Stimulated activated CD8-positive, alpha-beta memory T cell treated with anti-CD3 and anti-CD28 coated beads, Interleukin-7, amount 100 ng/mL, for 4 hours (primary cell): ENCODE data around the gene SLC19A1.
"Not testable (repeated sequence)": the region's sequence is repeated elsewhere in the genome, so short reads cannot be mapped to it uniquely, and the experiment has no call there.

Source experiments
- DNase-seq, 2 donors: peaks; one replicate each; pipeline ENCODE4 v3.0.0-alpha.2; 2020; ENCODE audit warnings: low read depth in 2 of 2

The SLC19A1 gene

DNA sequence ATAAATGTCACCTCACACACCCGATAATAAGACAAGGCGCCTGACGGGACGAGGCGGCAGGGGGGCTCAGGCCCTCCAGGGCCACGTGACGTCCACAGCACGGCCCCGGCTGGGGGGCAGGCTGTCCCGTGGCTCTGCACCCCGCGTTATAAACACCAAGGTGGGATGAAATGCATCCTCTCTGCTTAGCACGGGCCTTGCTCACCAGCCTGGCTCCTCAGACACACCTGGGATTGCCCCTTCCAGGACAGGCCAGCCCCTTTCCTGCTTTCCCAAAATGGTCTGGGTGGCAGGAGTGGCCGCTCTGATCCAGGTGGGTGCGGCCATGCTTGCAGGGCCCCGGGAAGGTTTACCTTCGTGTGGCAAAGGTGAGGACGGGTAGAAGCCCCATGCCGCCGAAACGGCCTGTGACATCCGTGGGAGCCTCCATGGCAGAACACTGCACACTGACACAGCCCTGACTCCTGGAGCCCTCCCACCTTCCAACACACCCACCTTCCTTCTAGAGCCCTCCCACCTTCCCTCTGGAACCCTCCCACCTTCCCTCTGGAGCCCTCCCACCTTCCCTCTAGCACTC is 35.9 kb downstream of the SLC19A1 start:
- DNase-seq, result no peak

DNA sequence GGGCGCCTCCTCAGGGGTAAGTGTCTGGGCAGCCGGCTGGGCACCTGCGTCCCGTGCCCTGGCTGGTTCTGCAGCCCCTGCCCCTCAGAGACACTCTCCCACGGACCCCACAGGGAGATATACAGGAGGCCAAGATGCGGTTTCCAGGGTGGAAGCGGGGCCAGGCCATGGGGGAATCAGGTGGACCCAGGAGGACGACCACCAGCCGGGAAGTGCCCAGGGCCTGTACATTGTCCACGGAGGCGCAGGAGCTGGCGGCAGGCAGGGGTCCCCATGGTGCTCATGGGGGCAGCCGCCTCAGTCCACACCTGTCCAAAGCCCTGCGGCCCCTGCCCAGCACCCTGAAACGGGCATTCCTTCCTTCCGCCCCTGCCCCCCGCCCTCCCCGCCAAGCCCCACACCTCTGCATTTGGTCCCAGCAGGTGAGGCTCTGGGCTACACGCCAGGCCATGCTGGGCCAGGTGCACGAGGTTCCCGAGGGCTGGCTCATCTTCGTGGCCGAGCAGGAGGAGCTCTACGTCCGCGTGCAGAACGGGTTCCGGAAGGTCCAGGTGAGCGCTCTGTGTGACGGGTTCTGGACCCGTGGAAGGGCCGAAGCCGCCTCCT is 36.7 kb downstream of the SLC19A1 start:
- no peak for DNase-seq

DNA sequence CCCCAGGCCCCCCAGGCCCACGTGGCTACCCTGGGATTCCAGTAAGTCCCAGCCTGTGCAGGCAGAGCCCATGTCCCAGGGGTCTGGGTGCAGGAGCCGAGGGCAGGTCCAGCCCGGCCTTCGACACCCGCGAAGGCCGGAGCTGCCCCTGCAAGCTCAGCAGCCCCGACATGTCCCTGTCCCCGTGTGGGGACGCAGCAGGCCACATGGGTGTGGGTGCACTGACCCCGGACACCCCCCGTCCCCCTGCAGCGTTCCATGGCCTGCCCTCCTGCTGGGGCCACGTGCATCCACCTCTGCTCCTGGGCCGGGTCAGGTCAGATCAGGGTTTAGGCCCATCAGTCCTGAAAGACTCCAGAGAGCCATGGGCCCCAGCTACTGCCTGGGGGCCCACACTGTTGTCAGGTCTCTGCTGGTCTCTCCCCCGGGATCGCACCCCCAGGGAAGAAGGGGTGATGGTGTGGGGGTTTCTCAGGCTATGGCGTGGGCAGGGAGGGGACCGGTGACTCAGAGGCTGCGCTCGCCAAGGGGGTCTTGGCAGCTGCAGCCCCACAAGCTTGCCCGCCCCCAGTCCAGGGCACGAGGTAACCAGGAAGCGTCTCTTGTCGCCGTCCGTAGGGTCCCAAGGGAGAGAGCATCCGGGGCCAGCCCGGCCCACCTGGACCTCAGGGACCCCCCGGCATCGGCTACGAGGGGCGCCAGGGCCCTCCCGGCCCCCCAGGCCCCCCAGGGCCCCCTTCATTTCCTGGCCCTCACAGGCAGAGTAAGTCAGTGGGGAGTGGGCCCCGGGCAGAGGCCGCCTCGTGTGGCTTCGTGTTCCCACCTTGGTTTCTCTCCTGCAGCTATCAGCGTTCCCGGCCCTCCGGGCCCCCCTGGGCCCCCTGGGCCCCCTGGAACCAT is 37.5 kb downstream of the SLC19A1 start:
- no peak for DNase-seq

DNA sequence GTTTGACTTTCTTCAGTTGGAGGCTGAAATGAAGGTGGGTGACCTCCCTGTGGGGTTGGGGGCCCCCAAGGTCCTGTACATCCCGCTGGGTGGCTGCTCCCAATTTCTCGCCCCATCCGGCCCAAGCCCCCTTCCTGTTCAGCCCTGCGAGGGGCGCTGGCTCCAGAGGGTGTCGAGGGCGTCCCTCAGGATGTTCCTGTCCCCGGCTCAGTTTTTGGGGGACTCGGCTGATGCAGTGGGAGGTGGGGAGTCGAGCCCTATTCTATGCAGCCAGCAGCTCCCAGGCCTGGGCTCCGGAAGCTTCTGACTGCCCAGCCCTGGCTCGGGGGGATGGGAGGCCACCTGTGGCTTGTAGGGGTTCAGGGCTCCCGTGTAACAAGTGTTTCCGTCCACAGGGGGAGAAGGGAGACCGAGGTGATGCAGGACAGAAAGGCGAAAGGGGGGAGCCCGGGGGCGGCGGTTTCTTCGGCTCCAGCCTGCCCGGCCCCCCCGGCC is 38.2 kb downstream of the SLC19A1 start:
- no peak for DNase-seq

DNA sequence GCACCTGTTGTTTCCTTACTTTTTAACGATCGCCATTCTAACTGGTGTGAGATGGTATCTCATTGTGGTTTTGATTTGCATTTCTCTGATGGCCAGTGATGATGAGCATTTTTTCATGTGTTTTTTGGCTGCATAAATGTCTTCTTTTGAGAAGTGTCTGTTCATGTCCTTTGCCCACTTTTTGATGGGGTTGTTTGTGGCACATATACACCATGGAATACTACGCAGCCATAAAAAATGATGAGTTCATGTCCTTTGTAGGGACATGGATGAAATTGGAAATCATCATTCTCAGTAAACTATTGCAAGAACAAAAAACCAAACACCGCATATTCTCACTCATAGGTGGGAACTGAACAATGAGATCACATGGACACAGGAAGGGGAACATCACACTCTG is 39.0 kb downstream of the SLC19A1 start:
- not testable (repeated sequence) for DNase-seq

DNA sequence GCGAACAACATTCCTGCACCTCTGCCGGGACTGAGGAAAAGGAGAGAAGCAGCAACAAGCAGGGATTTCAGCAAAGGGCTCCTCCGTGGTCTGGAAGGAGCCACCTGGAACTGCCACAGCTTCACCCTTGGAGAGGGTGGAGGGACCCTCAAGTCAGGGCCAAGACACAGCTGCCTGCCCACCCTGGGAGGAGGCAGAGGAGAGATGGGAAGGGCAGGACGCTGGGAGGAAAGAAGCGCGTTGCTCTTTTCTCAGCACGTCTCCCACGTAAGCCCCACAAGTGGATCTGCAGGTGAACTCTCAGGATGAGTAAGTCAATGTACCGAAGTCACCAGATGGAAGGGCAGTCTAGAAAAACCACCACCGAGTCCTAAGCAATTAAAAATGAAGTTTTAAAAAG is 39.6 kb downstream of the SLC19A1 start:
- no peak for DNase-seq

DNA sequence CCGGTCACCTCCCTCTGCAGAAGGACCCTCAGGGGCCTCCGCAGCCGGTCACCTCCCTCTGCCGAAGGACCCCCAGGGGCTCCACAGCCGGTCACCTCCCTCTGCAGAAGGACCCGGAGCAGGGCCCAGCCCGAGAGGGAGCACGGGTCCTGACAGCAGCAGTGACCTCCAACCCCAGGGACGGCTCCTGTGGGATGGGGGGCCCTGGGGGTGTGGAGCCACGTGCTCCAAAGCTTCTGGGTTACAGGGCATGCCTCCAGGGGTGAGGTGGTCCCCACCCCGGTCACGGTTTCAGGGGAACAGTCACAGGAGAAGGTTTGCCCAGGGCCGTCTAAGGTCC is 40.3 kb downstream of the SLC19A1 start:
- DNase-seq, result no peak

DNA sequence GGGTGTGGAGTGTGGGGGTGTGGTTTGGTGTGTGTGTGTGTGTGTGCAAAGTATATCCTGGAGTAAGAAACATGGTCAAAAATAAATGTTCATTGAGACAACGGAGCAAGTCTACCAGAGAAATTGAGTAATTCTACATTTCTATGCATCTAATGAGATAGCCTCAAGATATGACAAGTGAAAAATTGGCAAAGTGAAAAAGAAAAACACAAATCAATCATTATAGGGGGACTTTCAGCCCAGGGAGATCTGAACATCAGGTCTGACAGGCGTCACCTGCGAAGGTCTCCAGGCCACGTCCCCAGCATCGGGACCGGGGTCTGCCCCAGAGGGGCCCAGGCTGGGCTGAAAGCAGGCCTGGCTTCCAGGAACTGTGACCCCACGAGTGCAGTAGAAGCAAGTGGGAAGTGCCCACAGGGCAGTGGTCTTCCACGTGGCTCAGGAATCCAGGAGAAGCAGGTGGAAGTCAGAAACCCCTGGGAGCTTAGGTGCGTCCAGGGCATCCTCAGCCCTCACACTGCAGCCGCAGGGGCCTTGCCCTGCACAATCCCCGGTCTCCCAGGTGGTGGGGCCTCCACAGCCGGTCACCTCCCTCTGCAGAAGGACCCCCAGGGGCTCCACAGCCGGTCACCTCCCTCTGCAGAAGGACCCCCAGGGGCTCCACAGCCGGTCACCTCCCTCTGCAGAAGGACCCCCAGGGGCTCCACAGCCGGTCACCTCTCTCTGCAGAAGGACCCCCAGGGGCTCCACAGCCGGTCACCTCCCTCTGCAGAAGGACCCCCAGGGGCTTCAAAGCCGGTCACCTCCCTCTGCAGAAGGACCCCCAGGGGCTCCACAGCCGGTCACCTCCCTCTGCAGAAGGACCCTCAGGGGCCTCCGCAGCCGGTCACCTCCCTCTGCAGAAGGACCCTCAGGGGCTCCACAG is 40.9 kb downstream of the SLC19A1 start:
- not testable (repeated sequence) for DNase-seq

DNA sequence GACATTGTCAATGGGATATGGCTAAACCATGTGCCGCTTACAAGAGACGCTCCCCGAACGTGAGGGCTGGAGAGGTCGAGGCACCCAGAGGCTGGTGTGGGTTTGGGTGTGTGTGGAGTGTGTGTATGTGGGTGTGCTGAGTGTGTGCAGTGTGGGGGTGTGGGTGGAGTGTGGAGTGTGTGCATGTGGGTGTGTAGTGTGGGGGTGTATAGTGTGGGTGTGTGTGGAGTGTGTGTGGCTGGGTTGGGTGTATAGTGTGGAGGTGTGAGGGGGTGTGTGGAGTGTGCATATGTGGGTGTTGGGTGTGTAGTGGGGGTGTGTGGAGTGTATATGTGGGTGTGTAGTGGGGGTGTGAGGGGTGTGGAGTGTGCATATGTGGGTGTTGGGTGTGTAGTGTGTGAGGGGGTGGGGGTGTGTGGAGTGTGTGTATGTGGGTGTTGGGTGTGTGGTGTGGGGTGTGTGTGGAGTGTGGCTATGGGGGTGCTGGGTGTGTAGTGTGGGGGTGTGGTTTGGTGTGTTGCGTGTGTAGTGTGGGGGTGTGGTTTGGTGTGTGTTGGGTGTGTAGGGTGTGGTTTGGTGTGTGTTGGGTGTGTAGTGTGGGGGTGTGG is 42.2 kb downstream of the SLC19A1 start:
- no peak for DNase-seq

DNA sequence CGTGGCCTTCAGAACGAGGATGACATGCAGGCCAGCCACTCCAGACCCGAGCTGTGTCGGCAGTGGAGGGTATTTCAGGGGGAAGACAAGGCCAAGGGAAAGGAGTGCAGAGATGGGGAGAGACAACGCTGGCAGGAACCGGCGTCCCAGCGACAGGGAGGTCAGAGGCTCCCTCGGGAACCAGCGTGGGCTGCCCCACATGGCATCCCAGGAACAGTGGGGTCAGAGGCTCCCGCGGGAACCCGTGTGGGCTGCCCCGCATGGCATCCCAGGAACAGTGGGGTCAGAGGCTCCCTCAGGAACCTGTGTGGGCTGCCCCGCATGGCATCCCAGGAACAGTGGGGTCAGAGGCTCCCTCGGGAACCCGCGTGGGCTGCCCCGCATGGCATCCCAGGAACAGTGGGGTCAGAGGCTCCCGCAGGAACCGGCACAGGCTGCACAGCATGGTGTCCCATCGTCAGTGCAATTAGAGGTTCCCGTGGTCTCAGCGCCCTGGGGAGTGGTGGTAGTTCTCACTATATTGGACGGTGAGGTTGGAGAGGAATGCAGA is 43.0 kb downstream of the SLC19A1 start:
- DNase-seq, result no peak

DNA sequence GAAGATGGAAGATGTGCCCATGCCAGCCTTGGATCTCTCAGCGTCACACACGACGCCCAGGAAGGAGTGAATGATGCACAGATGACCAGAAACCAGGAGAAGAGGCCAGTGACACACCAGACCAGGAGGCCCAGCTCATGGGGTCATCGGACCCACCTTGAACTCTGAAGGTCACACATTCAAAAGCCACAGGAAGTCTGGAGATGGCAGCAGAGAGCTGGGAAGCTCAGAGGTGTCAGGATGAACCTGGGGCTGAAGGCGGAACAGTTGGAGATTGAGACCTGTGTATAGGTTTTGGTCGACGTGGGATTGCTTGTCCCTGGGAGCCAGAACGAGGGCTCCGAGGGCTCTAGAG is 43.6 kb downstream of the SLC19A1 start:
- DNase-seq, result no peak

DNA sequence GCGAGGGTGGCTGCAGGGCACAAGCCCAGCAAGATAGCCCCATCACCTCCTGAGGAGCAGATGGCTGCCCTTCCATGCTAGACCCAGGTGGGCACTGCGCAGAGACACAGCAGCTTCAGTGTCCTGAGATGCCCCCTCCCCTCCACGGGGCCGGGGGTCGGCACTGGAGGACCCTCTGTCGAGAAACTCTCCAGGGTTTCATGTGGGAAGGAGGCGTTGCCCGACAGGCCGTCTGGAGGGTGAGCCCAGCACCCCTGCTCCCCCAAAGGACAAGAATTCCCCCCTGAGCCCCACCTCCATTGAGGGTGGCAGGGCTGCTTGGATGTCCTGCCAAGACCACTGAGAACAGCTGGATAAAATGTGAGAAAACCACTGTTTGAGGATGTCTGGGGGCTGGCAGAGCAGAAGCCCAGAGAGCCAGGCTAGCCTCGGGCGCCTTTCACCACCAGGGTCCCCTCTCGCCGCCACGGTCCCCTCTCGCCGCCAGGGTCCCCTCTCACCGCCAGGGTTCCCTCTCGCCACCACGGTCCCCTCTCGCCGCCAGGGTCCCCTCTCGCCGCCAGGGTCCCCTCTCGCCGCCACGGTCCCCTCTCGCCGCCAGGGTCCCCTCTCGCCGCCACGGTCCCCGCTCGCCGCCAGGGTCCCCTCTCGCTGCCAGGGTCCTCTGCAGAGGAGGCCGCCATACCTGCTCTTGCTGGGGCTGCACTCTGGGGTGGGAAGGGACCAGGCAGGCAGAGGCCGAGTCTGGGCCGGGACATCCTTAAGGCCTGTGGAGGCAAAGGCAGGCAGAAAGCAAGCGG is 44.2 kb downstream of the SLC19A1 start:
- DNase-seq, result no peak

DNA sequence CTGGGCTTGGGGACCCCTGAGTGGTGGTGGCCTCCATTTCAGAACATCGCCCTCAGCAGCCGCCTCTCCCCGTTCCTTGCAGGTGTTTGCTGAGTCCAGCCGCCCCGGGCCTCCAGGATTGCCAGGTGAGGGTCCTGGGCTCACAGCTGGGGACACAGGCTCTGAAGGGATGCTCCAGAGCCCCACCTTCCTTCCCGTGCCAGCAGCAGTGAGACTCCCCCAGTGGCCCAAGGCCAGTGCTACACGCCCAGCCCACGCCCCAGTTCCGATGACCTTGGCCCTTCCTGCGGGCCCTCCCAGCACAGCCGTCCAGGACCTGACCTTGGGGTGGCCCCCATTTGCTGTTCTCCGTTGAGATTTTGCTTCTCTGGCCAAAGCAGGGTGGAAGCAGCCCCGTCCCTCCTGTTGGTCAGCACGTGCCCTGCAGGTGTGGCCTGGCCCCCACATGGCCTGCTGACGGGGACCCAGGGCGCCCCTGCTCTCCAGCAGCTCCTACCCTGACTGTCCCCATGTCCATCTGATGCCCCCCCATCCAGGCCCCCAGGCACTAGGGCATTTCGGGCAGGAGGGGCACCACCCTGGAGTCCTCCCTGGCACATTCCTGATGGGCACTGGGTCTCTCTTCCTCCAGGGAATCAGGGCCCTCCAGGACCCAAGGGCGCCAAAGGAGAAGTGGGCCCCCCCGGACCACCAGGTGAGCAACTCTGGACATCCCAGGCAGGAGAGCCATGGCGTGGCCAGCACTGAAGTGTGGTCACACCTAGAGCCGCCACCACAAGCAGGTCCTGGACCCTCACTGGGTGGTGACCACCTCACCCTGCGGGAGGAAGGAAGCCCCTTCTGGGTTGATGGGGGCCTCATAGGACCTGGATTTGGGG is 45.0 kb downstream of the SLC19A1 start:
- no peak for DNase-seq

DNA sequence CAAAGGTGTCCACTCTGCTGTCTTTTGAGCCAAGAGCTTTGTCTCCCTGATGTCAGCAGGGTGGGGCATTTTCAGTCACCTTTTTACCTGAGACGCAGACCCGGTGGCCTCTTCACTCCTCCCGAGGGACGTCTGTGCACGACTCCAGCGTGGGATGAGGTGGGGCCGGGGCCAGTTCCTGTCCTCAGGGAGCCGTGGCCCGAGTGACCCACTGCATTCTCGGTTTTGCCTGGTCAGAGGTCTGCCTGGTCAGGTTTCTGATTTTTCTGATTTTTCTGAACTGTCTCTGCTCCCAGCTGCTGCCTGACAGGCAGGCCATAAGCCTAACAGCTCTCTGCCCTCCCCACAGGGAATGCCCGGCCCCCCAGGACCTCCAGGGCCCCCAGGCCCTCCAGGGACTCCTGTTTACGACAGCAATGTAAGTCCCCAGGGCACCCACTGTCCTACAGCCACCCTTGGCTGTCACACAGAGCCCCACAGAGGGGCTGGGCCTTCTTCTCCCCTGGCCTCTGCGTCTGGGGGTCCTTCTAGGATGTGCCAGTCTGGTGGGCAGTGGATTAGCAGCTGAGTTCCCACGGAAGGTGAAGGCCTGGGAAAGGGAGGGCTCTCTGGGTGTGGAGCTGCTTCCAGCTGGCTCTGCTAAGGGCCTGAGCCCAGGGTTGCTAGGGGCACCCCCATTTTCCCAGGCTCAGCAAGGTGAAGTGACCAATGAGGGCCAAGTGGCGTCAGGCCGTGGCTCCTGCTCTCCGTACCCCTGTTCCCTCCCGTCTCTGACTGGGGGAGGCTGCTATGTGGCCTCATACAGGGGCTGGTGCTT is 45.9 kb downstream of the SLC19A1 start:
- DNase-seq, result no peak

DNA sequence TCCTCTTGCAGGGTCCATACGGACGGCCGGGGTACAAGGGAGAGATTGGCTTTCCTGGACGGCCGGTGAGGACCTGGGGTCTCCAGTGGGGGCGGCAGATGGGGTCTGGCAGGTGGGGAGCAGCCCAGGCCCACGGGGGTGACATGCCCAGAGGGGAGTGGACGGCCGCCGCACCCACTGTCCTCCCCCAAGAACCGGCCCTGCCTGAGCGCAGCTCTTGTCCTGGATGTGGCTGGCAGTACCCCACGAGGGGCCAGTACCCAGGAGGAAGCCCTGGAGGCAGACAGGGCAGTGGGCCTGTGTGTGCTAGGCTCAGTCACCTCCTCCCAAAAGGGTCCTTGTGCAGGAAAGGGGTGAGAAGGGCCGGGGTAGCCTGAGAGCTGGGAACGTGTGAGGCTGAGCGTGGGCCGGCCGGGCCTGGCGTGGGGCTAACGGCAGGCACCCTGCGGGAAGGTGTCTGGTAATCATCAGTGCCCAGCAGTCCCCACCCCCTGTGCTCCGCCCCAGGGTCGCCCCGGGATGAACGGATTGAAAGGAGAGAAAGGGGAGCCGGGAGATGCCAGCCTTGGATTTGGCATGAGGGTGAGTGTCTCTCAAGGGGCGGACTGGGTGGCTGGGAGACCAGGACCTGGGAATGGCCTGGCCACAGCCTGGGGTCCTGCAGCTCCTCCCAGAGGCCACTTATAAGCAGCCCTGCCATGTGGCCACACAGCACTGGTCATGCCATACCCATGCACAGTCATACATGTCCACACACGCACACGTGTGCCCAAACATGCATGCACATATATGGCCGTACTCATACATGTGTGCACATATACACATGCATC is 47.2 kb downstream of the SLC19A1 start:
- DNase-seq, result no peak

DNA sequence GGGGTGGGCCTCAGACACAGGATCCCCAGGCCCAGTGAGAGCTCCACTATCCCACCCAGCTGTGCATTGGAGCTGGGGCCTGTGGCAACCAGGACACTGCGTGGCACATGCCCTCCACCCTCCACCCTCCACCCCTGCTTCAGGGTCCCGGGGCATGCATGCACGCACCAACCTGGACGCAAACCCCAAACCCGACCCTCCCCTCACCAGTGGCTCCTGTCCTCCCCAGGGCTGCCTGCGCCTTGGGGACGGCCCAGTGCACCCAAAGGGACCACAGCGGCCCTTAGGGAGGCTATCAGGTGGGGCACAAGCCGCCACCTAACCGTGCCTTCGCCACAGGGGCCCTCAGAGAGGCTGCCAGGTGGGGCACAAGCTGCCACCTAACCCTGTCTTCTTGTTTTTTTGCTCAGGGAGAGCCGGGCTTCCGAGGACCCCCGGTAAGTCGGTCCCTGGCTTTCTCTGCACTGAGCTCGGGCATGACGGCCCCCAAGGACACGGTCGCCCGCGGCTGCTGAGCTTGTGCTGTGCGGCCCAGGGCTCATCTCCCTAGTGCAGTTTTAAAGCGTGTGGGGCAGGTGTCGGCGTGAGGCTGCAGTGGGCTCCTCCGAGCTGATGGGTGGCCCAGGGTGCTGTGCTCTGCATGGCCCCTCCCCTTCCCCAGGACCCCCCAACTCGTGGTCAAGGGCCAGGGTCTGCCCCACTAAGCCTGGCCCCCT is 47.9 kb downstream of the SLC19A1 start:
- no peak for DNase-seq

DNA sequence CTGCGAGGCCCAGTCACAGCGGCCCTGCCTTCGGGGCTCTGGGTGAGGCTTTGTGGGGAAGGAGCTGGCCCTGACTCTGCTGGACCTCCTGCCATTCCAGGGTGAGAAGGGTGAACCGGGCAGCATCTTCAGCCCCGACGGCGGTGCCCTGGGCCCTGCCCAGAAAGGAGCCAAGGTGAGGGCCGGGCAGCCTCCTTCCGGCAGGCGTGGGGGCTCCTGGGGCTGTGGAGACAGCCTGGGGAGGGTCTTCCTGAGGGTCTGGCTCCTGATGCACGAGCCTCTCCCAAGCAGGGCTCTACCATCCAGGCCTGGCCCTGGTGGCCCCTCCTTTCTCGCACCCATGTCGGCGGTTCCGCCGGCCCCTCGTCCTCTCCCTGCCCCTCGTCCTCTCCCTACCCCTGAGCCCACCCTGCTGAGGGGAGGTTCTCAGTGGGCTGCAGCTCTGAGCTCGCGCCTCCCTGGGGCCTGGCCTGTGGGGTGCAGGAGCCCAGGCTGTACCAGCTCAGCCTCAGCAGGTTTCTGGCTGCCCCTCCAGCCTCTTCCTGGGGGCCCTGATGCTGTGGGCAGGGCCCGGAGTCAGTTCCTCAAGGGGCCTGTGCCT is 48.7 kb downstream of the SLC19A1 start:
- no peak for DNase-seq
